GM23338 (cell line): ENCODE measurements around the gene ENTPD5.

Experiments used
- CREB1 ChIP-seq: fragments of 250-450 bp; sonication (Bioruptor Pico); IDR thresholded peaks from 2 replicates; pipeline ENCODE4 v1.5.0; 2020; ENCODE audit warnings: low read depth, mild to moderate bottlenecking, moderate library complexity
- EZH2 ChIP-seq: fragments of 200-600 bp; sonication (generic); IDR thresholded peaks from one replicate; pipeline ENCODE4 v1.8.0; 2017; ENCODE audit warnings: antibody characterized with exemption, mild to moderate bottlenecking, low read depth; ENCODE audit not compliant: unreplicated experiment
- EZH2phosphoT487 ChIP-seq: fragments of 200-600 bp; sonication (generic); IDR thresholded peaks from one replicate; pipeline ENCODE4 v1.8.1; 2018; ENCODE audit warnings: antibody characterized with exemption; ENCODE audit not compliant: unreplicated experiment
- JUNB ChIP-seq: IDR thresholded peaks from one replicate; pipeline ENCODE4 v1.6.1; 2016; ENCODE audit warnings: antibody characterized with exemption; ENCODE audit not compliant: unreplicated experiment
- NANOG ChIP-seq: IDR thresholded peaks from 2 replicates; pipeline ENCODE4 v1.6.1; 2016; ENCODE audit warnings: antibody characterized with exemption, borderline replicate concordance
- POLR2AphosphoS5 ChIP-seq: IDR thresholded peaks from 2 replicates; pipeline ENCODE4 v1.6.1; 2016; ENCODE audit warnings: antibody characterized with exemption, low read depth
- REST ChIP-seq: IDR thresholded peaks from one replicate; pipeline ENCODE4 v1.6.1; 2018; ENCODE audit warnings: antibody characterized with exemption; ENCODE audit not compliant: unreplicated experiment
- STAT1 ChIP-seq: IDR thresholded peaks from one replicate; pipeline ENCODE4 v1.6.1; 2016; ENCODE audit warnings: antibody characterized with exemption; ENCODE audit not compliant: unreplicated experiment
- ZNF114 ChIP-seq: fragments of 250-450 bp; sonication (Bioruptor Pico); IDR thresholded peaks from 2 replicates; pipeline ENCODE4 v1.5.0; 2020; ENCODE audit warnings: mild to moderate bottlenecking, moderate library complexity
- ZNF331 ChIP-seq: fragments of 250-450 bp; sonication (Bioruptor Pico); IDR thresholded peaks from 2 replicates; pipeline ENCODE4 v1.5.0; 2020; ENCODE audit warnings: low read depth, mild to moderate bottlenecking, moderate library complexity
- TF ChIP-seq, protein P1 (sequence below), 2 experiments: fragments of 200-600 bp in 1 of 2; sonication (generic) in 1 of 2; conservative IDR thresholded peaks; 2 replicates each; pipeline versions ENCODE4 v1.5.1 to v1.6.1; 2016 to 2017; ENCODE audit warnings: antibody characterized with exemption in 2 of 2, low read depth in 2 of 2, mild to moderate bottlenecking in 2 of 2, moderate library complexity in 1 of 2
- TF ChIP-seq, protein P2 (sequence below): IDR thresholded peaks from 2 replicates; pipeline ENCODE4 v1.6.1; 2016; ENCODE audit warnings: antibody characterized with exemption

DNA sequence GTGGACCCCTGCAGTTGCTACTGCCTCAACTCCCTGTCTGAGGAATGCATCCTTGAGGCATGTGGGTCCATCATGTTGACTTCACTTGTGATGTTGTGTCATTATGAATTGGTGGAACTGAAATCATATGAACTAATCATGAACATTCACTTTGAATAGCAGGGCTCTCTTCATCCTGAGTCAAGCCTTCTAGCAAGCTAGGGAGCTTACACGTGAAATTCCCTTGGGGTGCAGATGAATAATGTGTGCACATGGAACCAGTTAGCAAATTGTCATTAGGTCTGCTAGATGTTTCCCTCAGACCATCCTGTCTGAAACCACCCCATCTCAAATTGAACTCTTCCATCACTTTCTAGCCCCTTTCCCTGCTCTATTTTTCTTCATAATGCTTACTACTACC lies 65.4 kb downstream of the ENTPD5 start:
- TF ChIP-seq, protein P1, sequence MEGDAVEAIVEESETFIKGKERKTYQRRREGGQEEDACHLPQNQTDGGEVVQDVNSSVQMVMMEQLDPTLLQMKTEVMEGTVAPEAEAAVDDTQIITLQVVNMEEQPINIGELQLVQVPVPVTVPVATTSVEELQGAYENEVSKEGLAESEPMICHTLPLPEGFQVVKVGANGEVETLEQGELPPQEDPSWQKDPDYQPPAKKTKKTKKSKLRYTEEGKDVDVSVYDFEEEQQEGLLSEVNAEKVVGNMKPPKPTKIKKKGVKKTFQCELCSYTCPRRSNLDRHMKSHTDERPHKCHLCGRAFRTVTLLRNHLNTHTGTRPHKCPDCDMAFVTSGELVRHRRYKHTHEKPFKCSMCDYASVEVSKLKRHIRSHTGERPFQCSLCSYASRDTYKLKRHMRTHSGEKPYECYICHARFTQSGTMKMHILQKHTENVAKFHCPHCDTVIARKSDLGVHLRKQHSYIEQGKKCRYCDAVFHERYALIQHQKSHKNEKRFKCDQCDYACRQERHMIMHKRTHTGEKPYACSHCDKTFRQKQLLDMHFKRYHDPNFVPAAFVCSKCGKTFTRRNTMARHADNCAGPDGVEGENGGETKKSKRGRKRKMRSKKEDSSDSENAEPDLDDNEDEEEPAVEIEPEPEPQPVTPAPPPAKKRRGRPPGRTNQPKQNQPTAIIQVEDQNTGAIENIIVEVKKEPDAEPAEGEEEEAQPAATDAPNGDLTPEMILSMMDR (conservative IDR thresholded peaks at IDR 0.05; ENCODE audit: low read depth in 2 of 2), result no peak
- no peak for TF ChIP-seq EZH2
- no peak for TF ChIP-seq POLR2AphosphoS5
- no peak for TF ChIP-seq STAT1
- no peak for TF ChIP-seq ZNF114
- no peak for TF ChIP-seq CREB1 (CRISPR knock-in tag)
- no peak for TF ChIP-seq REST
- no peak for TF ChIP-seq EZH2phosphoT487
- no peak for TF ChIP-seq NANOG
- TF ChIP-seq ZNF331 (CRISPR knock-in tag), result no peak
- TF ChIP-seq, protein P2, sequence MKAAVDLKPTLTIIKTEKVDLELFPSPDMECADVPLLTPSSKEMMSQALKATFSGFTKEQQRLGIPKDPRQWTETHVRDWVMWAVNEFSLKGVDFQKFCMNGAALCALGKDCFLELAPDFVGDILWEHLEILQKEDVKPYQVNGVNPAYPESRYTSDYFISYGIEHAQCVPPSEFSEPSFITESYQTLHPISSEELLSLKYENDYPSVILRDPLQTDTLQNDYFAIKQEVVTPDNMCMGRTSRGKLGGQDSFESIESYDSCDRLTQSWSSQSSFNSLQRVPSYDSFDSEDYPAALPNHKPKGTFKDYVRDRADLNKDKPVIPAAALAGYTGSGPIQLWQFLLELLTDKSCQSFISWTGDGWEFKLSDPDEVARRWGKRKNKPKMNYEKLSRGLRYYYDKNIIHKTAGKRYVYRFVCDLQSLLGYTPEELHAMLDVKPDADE, result no peak
- TF ChIP-seq JUNB, result no peak
